ENCODE data around the gene MAP2K5.

Gene MAP2K5

GRCh38 chr15:67720556-67721175, 178.2 kb downstream of the MAP2K5 start (continued):
- TF ChIP-seq ZBTB48 (tag by site-specific recombination; IDR thresholded peaks at IDR 0.05), result no peak
- TF ChIP-seq ZBTB44 (tag by site-specific recombination; IDR thresholded peaks at IDR 0.05), result peak; percentile 94
- peak; percentile 59; the same call in 1 of the 2 replicates for TF ChIP-seq ZNF121 (tag by site-specific recombination; IDR thresholded peaks at IDR 0.05)
- no peak for TF ChIP-seq ZNF701 (tag by site-specific recombination; IDR thresholded peaks at IDR 0.05)
- no peak for TF ChIP-seq YY2 (tag by site-specific recombination; IDR thresholded peaks at IDR 0.05)
- peak; percentile 71; the same call in 1 of the 2 replicates for TF ChIP-seq TRIM28 (IDR thresholded peaks at IDR 0.05; ENCODE audit: borderline replicate concordance, low read length)
- no peak for TF ChIP-seq ZNF214 (tag by site-specific recombination; IDR thresholded peaks at IDR 0.05; ENCODE audit: borderline replicate concordance)
- no peak for TF ChIP-seq ZNF426 (tag by site-specific recombination; IDR thresholded peaks at IDR 0.05)
- TF ChIP-seq ZNF549 (tag by site-specific recombination; IDR thresholded peaks at IDR 0.05), result no peak
- TF ChIP-seq ZBTB8A (tag by site-specific recombination; IDR thresholded peaks at IDR 0.05), result peak; percentile 73
- TF ChIP-seq ZNF571 (tag by site-specific recombination; IDR thresholded peaks at IDR 0.05), result no peak
- TF ChIP-seq GLI4 (tag by site-specific recombination; IDR thresholded peaks at IDR 0.05), result no peak
- TF ChIP-seq SCRT1 (tag by site-specific recombination; IDR thresholded peaks at IDR 0.05; ENCODE audit: borderline replicate concordance), result no peak
- no peak for TF ChIP-seq ZNF132 (tag by site-specific recombination; IDR thresholded peaks at IDR 0.05; ENCODE audit: borderline replicate concordance)
- TF ChIP-seq MYNN (tag by site-specific recombination; IDR thresholded peaks at IDR 0.05; ENCODE audit: borderline replicate concordance), result no peak
- TF ChIP-seq ZIC2 (tag by site-specific recombination; IDR thresholded peaks at IDR 0.05), result no peak
- TF ChIP-seq SETDB1 (IDR thresholded peaks at IDR 0.05; ENCODE audit: insufficient read length, low read length), result no peak
- no peak for TF ChIP-seq AEBP2 (tag by site-specific recombination; IDR thresholded peaks at IDR 0.05; ENCODE audit: borderline replicate concordance)
- TF ChIP-seq ZNF24 (tag by site-specific recombination; IDR thresholded peaks at IDR 0.05), result peak; percentile 83
- peak; percentile 20; the same call in 1 of the 2 replicates for TF ChIP-seq ZNF324 (tag by site-specific recombination; IDR thresholded peaks at IDR 0.05)
- TF ChIP-seq ZNF366 (tag by site-specific recombination; conservative IDR thresholded peaks at IDR 0.05), result peak; percentile 91
- TF ChIP-seq ZNF311 (tag by site-specific recombination; IDR thresholded peaks at IDR 0.05; ENCODE audit: borderline replicate concordance), result no peak
- no peak for TF ChIP-seq ZNF138 (tag by site-specific recombination; IDR thresholded peaks at IDR 0.05; ENCODE audit: borderline replicate concordance)
- TF ChIP-seq ZSCAN5A (tag by site-specific recombination; IDR thresholded peaks at IDR 0.05), result no peak
- peak; percentile 54; the same call in 1 of the 2 replicates for TF ChIP-seq ZNF792 (tag by site-specific recombination; IDR thresholded peaks at IDR 0.05)
- TF ChIP-seq ZNF677 (tag by site-specific recombination; IDR thresholded peaks at IDR 0.05), result no peak
- TF ChIP-seq ZNF580 (tag by site-specific recombination; IDR thresholded peaks at IDR 0.05), result peak; percentile 86
- no peak for TF ChIP-seq ZNF133 (tag by site-specific recombination; IDR thresholded peaks at IDR 0.05)
- TF ChIP-seq PATZ1 (tag by site-specific recombination; IDR thresholded peaks at IDR 0.05), result peak; percentile 68
- no peak for TF ChIP-seq ZNF223 (tag by site-specific recombination; IDR thresholded peaks at IDR 0.05)
- no peak for TF ChIP-seq ZNF48 (tag by site-specific recombination; IDR thresholded peaks at IDR 0.05)
- TF ChIP-seq ZNF114 (tag by site-specific recombination; IDR thresholded peaks at IDR 0.05), result no peak
- no peak for TF ChIP-seq ZNF23 (tag by site-specific recombination; IDR thresholded peaks at IDR 0.05; ENCODE audit: borderline replicate concordance)
- TF ChIP-seq SCRT2 (tag by site-specific recombination; IDR thresholded peaks at IDR 0.05), result 0 out of 2 replicates have a peak, but pooled peaks have one; percentile 22
- no peak for TF ChIP-seq ZNF530 (tag by site-specific recombination; IDR thresholded peaks at IDR 0.05; ENCODE audit: low read depth)
